Stimulated activated CD8-positive, alpha-beta memory T cell treated with anti-CD3 and anti-CD28 coated beads, Interleukin-4, amount 100 ng/mL, for 48 hours (primary cell): Measurements from ENCODE around the gene NUDT16.
"Not testable (repeated sequence)": the region's sequence is repeated elsewhere in the genome, so short reads cannot be mapped to it uniquely, and the experiment has no call there.

Experiments used
- DNase-seq: peaks from one replicate; pipeline ENCODE4 v3.0.0-alpha.2; 2020

Gene NUDT16

GRCh38 chr3:131381445-131382291 is at the start of gene NUDT16:
TSS of gene NUDT16 (plus strand) at chr3:131381774. CDS start at chr3:131381805, 31 bp downstream.
- peak; percentile 98 for DNase-seq

- no peak for DNase-seq
Observed at GRCh38 chr3:131338948-131339640, 42.5 kb upstream of the NUDT16 start.

GRCh38 chr3:131341761-131342160 is 39.8 kb upstream of the NUDT16 start:
- no peak for DNase-seq

- no peak for DNase-seq
Observed at GRCh38 chr3:131348911-131349310, 32.7 kb upstream of the NUDT16 start.

GRCh38 chr3:131349454-131349853 is 32.1 kb upstream of the NUDT16 start:
- no peak for DNase-seq

GRCh38 chr3:131349946-131350347 is 31.6 kb upstream of the NUDT16 start:
- no peak for DNase-seq

GRCh38 chr3:131350506-131350905 is 31.1 kb upstream of the NUDT16 start:
- DNase-seq = no peak

GRCh38 chr3:131353016-131353877 is 28.3 kb upstream of the NUDT16 start:
- DNase-seq = no peak

- DNase-seq = no peak
Observed at GRCh38 chr3:131353986-131354385, 27.6 kb upstream of the NUDT16 start.

- no peak for DNase-seq
Observed at GRCh38 chr3:131356006-131356595, 25.5 kb upstream of the NUDT16 start.

GRCh38 chr3:131357275-131357674 is 24.3 kb upstream of the NUDT16 start:
- no peak for DNase-seq

- no peak for DNase-seq
Observed at GRCh38 chr3:131360191-131360755, 21.3 kb upstream of the NUDT16 start.

GRCh38 chr3:131361066-131361463 is 20.5 kb upstream of the NUDT16 start:
- DNase-seq = peak; percentile 52

- DNase-seq = peak; percentile 50
Observed at GRCh38 chr3:131361464-131362421, 19.8 kb upstream of the NUDT16 start.

GRCh38 chr3:131363275-131363674 is 18.3 kb upstream of the NUDT16 start:
- DNase-seq = no peak

- DNase-seq = no peak
Observed at GRCh38 chr3:131370935-131371687, 10.5 kb upstream of the NUDT16 start.

GRCh38 chr3:131371688-131372066 is 9.9 kb upstream of the NUDT16 start:
- DNase-seq = no peak

- no peak for DNase-seq
Observed at GRCh38 chr3:131374741-131375140, 6.8 kb upstream of the NUDT16 start.

- not testable (repeated sequence) for DNase-seq
Observed at GRCh38 chr3:131380821-131381444, 641 bp upstream of the NUDT16 start.
